Lung microvascular endothelial cell (primary cell): Measurements from ENCODE around the gene DROSHA. TPM values are rescaled to one million over a fixed set of nuclear protein-coding genes. Genes with fewer than 3 reads are reported as not detected.
"Not testable (repeated sequence)": the region's sequence is repeated elsewhere in the genome, so short reads cannot be mapped to it uniquely, and the experiment has no call there.

Experiments used
- DNase-seq, 2 donors: peaks; one replicate each; pipeline versions ENCODE4 v3.0.0 to v3.0.0-alpha.2; 2010; ENCODE audit warnings: low read depth in 2 of 2
- total RNA-seq: library from RNA; depleted of rRNA; stranded (reverse); fragments of >200 nt; gene quantifications from 2 replicates; pipeline ENCODE4 v1.2.1, GENCODE V29; 2014

DROSHA gene
- 28.3 and 43.7 TPM in 2 replicates for total RNA-seq

DNA sequence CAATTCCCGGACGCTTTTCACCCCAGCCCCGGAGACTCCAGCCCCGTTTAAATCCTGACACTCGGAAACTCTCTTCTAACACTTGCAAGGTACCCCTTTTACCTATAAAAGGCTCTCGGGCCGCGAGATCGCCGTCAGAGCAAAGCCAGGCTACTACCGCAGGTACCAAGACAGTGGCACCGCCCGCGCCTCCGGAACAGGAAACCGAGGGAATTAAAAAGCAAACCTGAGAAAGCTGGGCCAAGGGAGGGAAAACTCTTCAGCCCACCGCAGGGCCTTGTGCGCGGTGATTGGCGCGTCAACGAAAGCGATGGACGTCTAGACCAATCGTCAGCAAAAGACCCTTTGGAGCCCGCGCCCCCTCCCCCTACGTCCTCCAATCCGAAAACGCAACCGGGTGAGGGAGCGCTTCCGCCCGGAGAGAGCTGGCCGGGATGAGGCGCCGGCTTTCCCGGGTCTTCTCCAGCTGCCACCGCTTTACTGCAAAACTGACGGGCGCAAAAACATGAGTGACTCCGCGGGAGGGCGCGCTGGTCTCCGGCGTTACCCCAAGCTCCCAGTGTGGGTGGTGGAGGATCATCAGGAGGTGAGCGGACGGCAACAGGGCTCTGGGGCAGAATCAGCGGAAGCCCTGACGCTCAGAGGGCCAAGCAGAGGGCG is at the start of gene DROSHA, which contains the start of gene C5orf22:
Gene DROSHA, minus strand, starts transcription at position 206 of the 660 bp plus-strand sequence. CDS start 3,034 bp downstream, outside the sequence.
Gene C5orf22, plus strand, starts transcription at position 414 of the 660 bp plus-strand sequence. Its CDS starts 92 bp downstream, at position 506.
- peak; percentile 96 to 97 for DNase-seq

- no peak for DNase-seq
Observed at GRCh38 chr5:31579558-31579957, 47.7 kb upstream of the DROSHA start.

- DNase-seq, result no peak
Observed at GRCh38 chr5:31577438-31577837, 45.5 kb upstream of the DROSHA start.

GRCh38 chr5:31574772-31575171 is 42.9 kb upstream of the DROSHA start:
- no peak for DNase-seq

- DNase-seq, result no peak
Observed at GRCh38 chr5:31573494-31574142, 41.7 kb upstream of the DROSHA start.

DNA sequence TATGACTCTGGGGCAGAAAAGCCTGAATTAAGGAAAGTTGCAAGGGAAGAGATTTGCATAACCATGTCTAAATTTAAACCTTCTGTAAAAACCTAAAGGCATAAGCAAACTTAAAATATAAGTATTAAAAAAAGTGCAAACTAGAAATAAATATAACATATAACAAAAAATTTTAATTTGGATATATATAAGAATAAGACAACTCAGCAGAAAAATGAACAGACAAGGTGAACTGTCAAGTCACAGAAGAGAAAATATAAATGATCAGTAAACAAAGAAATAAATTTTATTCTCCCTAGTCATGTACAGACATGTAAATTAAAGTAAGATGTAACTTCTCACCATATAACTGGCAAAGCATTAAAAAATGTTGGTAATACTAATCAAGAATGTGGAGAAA is 37.2 kb upstream of the DROSHA start:
- no peak for DNase-seq

DNA sequence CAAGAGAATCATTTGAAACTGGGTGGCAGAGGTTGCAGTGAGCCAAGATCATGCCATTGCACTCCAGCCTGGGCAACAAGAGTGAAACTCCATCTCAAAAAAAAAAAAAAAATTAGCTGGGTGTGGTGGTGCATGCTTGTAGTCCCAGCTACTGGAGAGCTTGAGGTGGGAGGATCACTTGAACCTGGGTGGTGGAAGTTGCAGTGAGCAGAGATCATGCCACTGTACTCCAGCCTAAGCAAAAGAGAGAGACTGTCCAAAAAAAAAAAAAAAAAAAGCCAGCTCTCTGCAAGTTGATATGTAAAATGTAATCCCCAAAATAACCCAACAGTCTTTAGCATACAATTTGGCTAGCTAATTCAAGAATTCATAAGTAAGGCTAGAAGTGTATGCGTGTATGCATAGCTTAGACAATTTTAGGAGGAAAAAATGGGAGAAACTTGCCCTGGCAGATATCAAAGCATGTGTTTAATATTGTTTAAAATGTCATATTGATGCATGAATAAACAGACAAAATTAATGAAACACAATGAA is 36.5 kb upstream of the DROSHA start:
- DNase-seq, result no peak

- not testable (repeated sequence) for DNase-seq
Observed at GRCh38 chr5:31566362-31566761, 34.5 kb upstream of the DROSHA start.

- DNase-seq, result no peak
Observed at GRCh38 chr5:31563216-31563615, 31.3 kb upstream of the DROSHA start.

DNA sequence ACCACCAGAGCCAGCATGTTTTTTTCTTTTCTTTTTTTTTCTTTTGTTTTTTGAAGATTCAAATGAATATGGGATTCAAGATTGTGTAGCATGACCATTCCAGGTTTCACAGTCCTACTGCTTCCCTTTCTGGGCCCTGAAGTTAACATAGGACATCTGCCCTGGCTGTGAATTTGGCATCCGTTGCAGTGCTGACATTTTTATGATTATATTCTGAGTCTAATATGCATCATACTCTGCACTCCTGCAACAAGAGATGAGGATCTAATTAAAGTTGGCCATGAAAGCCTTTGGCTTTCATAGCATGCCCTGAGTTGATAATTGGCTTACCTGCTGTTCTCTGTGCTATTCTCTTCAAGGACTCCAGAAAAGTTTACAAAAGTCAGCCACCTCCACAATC is 30.1 kb upstream of the DROSHA start:
- DNase-seq, result no peak

GRCh38 chr5:31559942-31560341 is 28.0 kb upstream of the DROSHA start:
- no peak for DNase-seq

DNA sequence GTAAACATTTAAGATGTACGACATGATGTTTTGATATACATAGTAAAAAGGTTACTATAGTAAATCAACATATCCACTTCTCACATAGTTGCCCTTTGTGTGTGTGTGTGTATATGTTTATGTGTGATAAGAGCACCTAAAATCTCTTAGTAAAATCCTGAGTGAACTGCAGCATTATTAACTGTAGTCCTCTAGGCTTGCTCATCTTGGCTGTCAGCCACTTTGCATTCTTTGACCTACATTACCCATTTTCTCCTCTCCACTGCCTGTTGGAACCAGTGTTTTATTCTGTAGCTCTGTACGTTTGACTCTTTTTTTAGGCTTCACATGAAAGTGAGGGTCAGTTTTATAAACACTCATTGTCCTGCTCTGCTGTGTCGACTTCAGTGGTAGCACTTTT is 24.6 kb upstream of the DROSHA start:
- no peak for DNase-seq

- no peak for DNase-seq
Observed at GRCh38 chr5:31554552-31554951, 22.7 kb upstream of the DROSHA start.

DNA sequence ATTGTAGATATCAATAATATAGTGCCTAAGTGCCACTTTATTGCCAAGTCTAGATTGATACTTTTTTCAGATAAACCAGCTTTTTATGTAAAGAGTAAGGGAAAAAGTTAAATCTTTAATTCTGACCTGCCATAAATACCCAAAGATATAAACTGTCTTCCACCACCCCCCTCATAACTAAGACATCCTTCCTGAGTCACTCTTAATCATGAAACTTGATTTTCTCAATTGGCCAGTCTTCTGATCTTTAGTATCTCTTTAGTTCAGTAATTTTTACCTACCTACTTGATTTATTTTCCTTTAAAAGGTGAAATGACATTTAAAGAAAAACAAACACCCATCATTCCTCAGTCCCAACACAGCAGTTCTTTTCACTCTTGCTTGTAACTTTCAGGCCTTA is 22.0 kb upstream of the DROSHA start:
- DNase-seq, result no peak

DNA sequence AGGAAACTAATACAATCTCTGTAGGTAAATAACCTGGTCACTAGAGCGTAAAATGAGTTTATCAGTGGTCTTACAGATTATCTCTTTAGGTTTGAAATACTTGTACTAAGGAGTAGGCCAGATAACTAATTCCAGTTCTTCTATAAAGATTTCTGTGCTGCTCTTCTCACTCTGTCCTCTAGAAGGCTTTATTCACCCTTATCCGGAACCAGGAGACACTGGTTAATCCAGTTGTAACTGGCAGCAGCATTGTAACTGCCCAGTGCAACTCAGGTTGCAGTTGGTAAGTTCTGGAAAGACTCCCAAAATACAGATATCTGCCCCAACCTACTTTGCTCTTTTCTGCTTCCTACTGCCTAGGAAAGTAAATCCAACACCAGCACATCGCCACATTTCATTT is 20.0 kb upstream of the DROSHA start:
- DNase-seq, result no peak

DNA sequence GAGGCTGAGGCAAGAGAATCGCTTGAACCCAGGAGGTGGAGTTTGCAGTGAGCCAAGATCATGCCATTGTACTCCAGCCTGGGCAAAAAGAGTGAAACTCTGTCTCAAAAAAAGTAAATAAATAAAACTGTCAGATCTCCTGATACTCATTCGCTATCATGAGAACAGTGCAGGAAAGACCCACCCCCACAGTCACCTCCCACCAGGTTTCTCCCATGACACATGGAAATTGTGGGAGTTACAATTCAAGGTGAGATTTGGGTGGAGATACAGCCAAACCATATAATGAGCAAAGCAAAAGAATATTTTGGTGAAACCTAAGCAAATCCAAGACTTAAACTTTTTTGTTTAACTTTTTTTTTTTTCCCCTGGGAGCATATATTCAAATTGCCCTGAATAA is 17.2 kb upstream of the DROSHA start:
- DNase-seq, result not testable (repeated sequence)

DNA sequence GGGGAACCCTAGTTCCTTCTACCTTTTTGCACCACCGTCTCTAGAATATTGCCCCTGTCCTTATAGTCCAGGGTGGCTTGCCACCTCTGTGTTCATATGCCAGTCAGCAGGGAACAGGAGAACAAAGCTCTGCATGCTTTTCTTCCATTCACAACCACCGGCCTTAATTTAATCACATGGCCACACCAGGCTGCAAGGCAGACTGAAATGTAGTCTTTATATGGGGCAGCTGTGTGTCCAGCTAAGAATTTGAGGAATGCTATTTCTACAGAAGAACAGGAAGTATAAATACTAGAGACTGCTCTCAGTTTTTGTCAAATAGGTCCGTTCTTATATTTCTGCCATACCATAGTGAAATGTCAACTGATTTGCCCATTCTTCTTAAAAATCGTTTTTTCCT is 6.0 kb upstream of the DROSHA start:
- DNase-seq, result peak; percentile 3 to 5

DNA sequence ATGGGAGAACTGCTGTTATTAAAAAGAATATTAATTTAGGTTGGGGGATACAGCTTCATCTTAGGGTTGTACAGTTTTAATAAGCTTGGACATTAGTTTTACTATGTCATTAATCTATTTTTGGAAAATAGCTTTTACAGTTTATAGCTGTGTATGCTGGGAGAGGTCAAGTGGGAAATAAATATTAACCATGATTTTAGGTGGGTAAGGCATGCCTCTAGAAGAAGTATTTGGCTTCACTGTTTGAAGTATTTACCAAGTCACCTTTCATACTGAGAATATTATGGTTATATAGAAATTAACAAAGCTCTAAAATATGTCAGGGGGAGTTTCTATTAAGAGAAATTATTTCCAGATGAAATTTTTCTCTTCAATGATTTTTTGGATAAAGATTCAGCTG is 5.5 kb upstream of the DROSHA start:
- no peak for DNase-seq

DNA sequence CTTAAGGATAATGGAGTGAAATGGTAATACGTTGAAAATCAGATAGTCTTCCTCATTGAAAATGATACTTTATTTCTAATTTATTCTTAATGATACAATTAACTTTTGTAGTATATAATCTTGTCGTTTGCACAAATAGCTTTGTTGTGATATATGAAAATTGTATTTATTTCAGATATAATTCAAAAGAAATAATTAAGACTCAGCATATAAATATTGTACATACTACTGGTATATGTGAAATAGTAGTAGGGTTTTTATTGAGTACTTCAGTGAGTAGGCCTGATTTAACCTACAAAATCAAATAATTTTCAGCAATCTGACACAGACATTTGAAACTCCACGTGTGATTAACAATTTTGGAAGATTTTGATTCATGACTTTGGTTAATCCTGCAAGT is 5.0 kb upstream of the DROSHA start:
- DNase-seq, result no peak

- no peak for DNase-seq
Observed at GRCh38 chr5:31534527-31535046, 2.7 kb upstream of the DROSHA start.

GRCh38 chr5:31531543-31531887 is 378 bp downstream of the DROSHA start:
- peak; percentile 37 to 52 for DNase-seq

DNA sequence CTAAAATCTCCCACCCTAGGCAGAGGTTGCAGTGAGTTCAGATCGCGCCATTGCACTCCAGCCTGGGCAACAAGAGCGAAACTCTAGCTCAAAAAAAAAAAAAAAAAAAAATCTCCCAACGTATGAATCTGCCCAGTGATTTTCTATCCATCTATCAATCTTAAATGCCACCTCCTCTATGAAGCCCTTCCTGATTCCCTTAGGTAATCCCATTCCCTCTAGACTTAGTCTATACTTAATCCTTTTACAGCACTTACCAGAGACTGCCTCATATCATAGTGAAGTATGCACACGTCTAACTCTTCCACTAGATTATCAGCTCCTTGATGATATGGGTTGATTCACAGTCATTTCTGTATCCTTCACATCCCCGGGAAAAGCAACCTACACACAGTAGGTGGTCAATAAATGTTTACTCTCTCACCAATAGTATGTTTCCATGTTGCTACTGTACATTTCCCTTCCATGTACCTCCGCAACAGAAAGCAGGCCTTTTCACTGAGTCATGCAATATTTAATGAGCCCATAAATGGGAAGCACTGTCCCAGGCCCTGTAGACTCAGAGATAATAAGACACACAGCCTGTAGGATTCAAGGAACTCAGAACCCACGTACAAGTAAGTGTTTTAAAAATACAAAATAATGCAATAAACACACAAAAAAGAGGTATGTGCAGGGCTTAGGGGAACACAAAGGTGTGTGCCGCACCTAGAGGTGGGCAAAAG is 1.2 kb downstream of the DROSHA start:
- peak in 1 of 2 donors; percentile 6 for DNase-seq
